Gastrocnemius medialis (tissue), 4 donors: Measurements from ENCODE around the gene CROCC. TPM values are rescaled to one million over a fixed set of nuclear protein-coding genes. Genes with fewer than 3 reads are reported as not detected.
A peak's percentile ranks its signal among the peaks of the same experiment; 100 is the strongest.

Experiments used
- ATAC-seq, 2 donors: fragments of 150-250 bp; one replicate each; pipeline ENCODE4 v1.9.1; 2016
- DNase-seq, 2 donors: peaks; one replicate each; pipeline ENCODE4 v3.0.0-alpha.2; 2019
- H3K27ac ChIP-seq, 4 donors: fragments of 200-600 bp; sonication (generic); 1 replicate in 1 of 4; 2 replicates in 3 of 4; pipeline ENCODE4 v1.5.1; 2016 to 2018; ENCODE audit warnings: mild to moderate bottlenecking in 2 of 4, moderate library complexity in 1 of 4
- H3K27me3 ChIP-seq, 3 donors: fragments of 200-600 bp; sonication (generic) in 2 of 3; 1 replicate in 1 of 3; 2 replicates in 2 of 3; pipeline versions ENCODE4 v1.5.1 to v1.6.0; 2016 to 2019; ENCODE audit warnings: mild to moderate bottlenecking in 1 of 3, moderate library complexity in 1 of 3
- H3K36me3 ChIP-seq, 2 donors: fragments of 200-600 bp; sonication (generic) in 1 of 2; one replicate each; pipeline ENCODE4 v1.5.1; 2017 to 2018
- H3K4me1 ChIP-seq, 2 donors: fragments of 200-600 bp; sonication (generic) in 1 of 2; one replicate each; pipeline ENCODE4 v1.5.1; 2016 to 2017; ENCODE audit warnings: mild to moderate bottlenecking in 2 of 2
- H3K4me3 ChIP-seq, 4 donors: fragments of 200-600 bp; sonication (generic) in 3 of 4; 1 replicate in 1 of 4; 2 replicates in 3 of 4; pipeline ENCODE4 v1.5.1; 2016 to 2019; ENCODE audit warnings: mild to moderate bottlenecking in 2 of 4
- H3K9me3 ChIP-seq, 3 donors: fragments of 200-600 bp; sonication (generic) in 2 of 3; 1 replicate in 1 of 3; 2 replicates in 2 of 3; pipeline ENCODE4 v1.5.1; 2016 to 2019
- CTCF ChIP-seq, 5 experiments: fragments of 450-650 bp in 3 of 5; fragments of 200-600 bp in 2 of 5; sonication (generic) in 2 of 5; IDR thresholded peaks in 4 of 5; conservative IDR thresholded peaks in 1 of 5; 1 replicate in 4 of 5; 2 replicates in 1 of 5; pipeline ENCODE4 v1.5.1; 2016 to 2019; ENCODE audit warnings: antibody characterized with exemption in 5 of 5, mild to moderate bottlenecking in 3 of 5, moderate library complexity in 3 of 5
- POLR2A ChIP-seq, 2 donors: fragments of 450-650 bp; IDR thresholded peaks; one replicate each; pipeline ENCODE4 v1.6.1; 2017; ENCODE audit warnings: antibody characterized with exemption in 2 of 2, mild to moderate bottlenecking in 2 of 2, moderate library complexity in 2 of 2
- in situ Hi-C, 4 donors: fragments of 200-750 bp; cut with MboI; loops; one replicate each; pipeline versions ENCODE4 v1.15.0 to v1.8.0; 2017; ENCODE audit warnings: low sequenced_read_pairs in 4 of 4
- intact Hi-C: fragments of 100-400 bp; cut with DNase I; formaldehyde crosslinking; loops from one replicate; pipeline ENCODE4 v1.15.1; 2023; ENCODE audit warnings: low total_unique reads
- total RNA-seq, 4 donors: library from RNA; depleted of rRNA; stranded (reverse); fragments of >200 nt; gene quantifications; one replicate each; pipeline versions ENCODE4 v1.1.0 to v1.2.3, GENCODE V29; 2016

The CROCC gene
- total RNA-seq, 4 donors from 2014 or later: 3.0 to 8.0 (median 5.3) TPM

DNA sequence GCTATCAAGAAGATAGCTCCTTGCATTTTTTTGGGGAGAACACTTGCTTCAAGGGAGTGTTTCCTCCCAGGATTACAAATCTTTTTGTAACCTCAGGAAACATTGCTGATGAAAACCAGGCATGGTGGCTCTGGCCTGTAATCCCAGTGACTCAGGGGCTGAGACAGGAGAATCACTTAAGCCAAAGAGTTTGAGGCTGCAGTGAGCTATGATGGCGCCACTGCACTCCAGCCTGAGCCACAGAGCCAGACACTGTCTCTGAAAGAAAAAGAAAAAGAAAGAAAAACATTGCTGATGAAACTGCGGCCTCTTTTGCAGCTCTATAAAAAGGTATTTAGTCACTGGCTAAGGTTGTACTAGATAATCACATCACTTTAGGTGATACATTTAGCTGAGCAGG is 18.7 kb upstream of the CROCC start:
- ATAC-seq (no peak), DNase-seq (no peak)
- intact Hi-C loops: loop anchor here (10.0 kb wide), 1 partner anchor 408 kb away; no protein-coding TSS in a partner anchor
- H3K4me1 ChIP-seq: peaks cover 25 to 29% of the 10 kb centered on the region in 2 donors
- no peaks in the 10 kb centered on the region for H3K27me3 ChIP-seq
- in situ Hi-C loops: no loop called here
- H3K4me3 ChIP-seq: no peak overlapping the region
- H3K27ac ChIP-seq: peak overlapping the region; percentile 88 to 98 (median 93)
- TF ChIP-seq CTCF (IDR thresholded peaks at IDR 0.05 in 4 of 5, conservative IDR thresholded peaks at IDR 0.05 in 1 of 5) (no peak), POLR2A (IDR thresholded peaks at IDR 0.05) (no peak)
- H3K36me3 ChIP-seq: no peaks in the 10 kb centered on the region
- H3K9me3 ChIP-seq: no peaks in the 10 kb centered on the region

GRCh38 chr1:16903458-16903796 is 18.3 kb upstream of the CROCC start:
- no peaks in the 10 kb centered on the region for H3K9me3 ChIP-seq
- in situ Hi-C loops (no loop called here), intact Hi-C loops (loop anchor here (10.0 kb wide), 1 partner anchor 409 kb away; no protein-coding TSS in a partner anchor)
- no peak for TF ChIP-seq CTCF (IDR thresholded peaks at IDR 0.05 in 4 of 5, conservative IDR thresholded peaks at IDR 0.05 in 1 of 5)
- no peak for TF ChIP-seq POLR2A (IDR thresholded peaks at IDR 0.05)
- no peaks in the 10 kb centered on the region for H3K36me3 ChIP-seq
- H3K4me1 ChIP-seq: peaks cover 24 to 28% of the 10 kb centered on the region in 2 donors
- no peaks in the 10 kb centered on the region for H3K27me3 ChIP-seq
- DNase-seq (no peak), ATAC-seq (no peak)
- H3K27ac ChIP-seq: peak overlapping the region; percentile 88 to 98 (median 93)
- H3K4me3 ChIP-seq: peak overlapping the region; percentile 64 to 79 (median 69)

DNA sequence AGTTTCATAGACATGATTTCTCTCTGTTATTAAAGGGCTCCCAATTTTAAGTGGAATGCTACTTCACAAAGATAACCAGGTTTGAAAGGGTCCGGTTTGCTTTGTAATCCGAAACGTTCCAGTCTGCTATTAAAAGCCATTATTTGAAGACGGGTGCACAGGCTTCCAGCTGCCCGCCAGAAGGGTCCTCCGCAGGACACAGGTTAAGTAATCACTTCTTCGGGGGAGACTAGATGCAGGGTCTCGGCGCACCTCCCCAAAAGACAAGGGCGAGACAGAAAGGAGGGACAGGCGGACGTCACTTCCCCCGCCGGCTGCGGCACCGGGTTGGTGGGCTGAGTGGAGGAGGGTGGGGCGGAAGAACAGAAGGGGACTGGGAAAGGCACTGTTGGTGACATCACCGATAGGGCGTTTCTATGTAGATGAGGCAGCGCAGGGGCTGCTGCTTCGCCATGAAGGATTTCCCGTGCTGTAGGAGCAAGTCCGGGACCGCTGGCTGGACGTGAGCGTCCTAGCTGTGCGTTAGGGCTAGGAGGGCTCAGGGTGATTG is 17.1 kb upstream of the CROCC start:
- DNase-seq (peak; percentile 100), ATAC-seq (peak; percentile 96 to 98)
- in situ Hi-C loops (no loop called here), intact Hi-C loops (loop anchor here (1.0 to 10.0 kb wide), 4 partner anchors 8 to 410 kb away; partner anchors contain the start of gene SDHB)
- H3K4me3 ChIP-seq: peak overlapping the region; percentile 64 to 79 (median 69)
- H3K27me3 ChIP-seq: no peaks in the 10 kb centered on the region
- H3K27ac ChIP-seq: peak overlapping the region; percentile 88 to 98 (median 93)
- peaks cover 13 to 16% of the 10 kb centered on the region in 2 donors for H3K4me1 ChIP-seq
- H3K9me3 ChIP-seq: no peaks in the 10 kb centered on the region
- TF ChIP-seq POLR2A (IDR thresholded peaks at IDR 0.05) (no peak), CTCF (IDR thresholded peaks at IDR 0.05 in 4 of 5, conservative IDR thresholded peaks at IDR 0.05 in 1 of 5) (no peak)
- no peaks in the 10 kb centered on the region for H3K36me3 ChIP-seq

DNA sequence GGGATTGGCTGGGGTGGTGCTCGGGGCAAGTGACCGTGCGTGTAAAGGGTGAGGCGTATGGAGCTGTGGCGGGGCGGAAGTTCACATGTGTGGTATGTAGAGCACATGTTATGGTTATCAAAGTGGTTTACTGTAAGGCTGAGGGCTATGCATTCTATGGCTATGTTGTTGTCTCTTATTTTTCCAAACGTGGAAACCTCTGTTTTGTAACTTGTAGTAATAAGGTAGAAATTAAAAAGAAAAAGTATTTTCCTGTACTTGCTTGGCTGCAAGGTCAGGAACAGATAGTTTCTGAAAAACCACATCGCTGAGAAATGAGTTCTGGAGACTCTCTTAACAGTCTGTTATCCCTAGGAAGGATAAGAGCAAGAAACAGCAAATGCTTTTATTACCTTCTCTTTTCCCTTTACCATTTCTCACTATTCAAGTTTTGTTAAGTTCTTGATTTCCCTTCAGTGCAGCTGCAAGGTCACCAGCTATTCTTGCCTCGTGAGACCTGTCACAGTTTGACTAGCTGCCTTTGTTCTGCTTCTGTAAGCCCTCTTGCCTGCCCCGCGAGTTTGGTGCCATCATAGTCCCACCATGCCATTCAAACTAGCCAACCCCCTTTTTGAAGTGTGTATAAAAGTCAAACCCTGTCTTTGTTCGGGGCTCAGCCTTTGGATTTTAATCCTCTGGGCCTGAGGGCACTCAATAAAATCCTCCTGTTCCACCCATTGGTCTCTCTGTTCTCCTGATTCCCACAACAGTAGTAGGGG is 16.4 kb upstream of the CROCC start:
- intact Hi-C loops (loop anchor here (5.0 to 10.0 kb wide), 3 partner anchors 147 to 410 kb away; partner anchors contain the start of gene SDHB), in situ Hi-C loops (no loop called here)
- Histone ChIP-seq H3K27me3 (no peaks in the 10 kb centered on the region), H3K36me3 (no peaks in the 10 kb centered on the region), H3K4me1 (peaks cover 13 to 15% of the 10 kb centered on the region in 2 donors), H3K27ac (peak overlapping the region; percentile 88 to 98 (median 93)), H3K4me3 (peak overlapping the region; percentile 64 to 79 (median 69)), H3K9me3 (no peaks in the 10 kb centered on the region)
- ATAC-seq (peak; percentile 87 to 91), DNase-seq (peak in 1 of 2 donors; percentile 53)
- TF ChIP-seq CTCF (IDR thresholded peaks at IDR 0.05 in 4 of 5, conservative IDR thresholded peaks at IDR 0.05 in 1 of 5) (no peak), POLR2A (IDR thresholded peaks at IDR 0.05) (peak; percentile 97 to 98)
